ENCODE measurements around the gene DYNC1H1. TPM values are rescaled to one million over a fixed set of nuclear protein-coding genes. Genes with fewer than 3 reads are reported as not detected.

DYNC1H1 gene
- total and polyA plus RNA-seq, 12 donors: 202 to 509 (median 348) TPM

- TF ChIP-seq CTCF (IDR thresholded peaks at IDR 0.05) (no peak), POLR2A (IDR thresholded peaks at IDR 0.05) (no peak)
- intact Hi-C loops (cut with DNase I): no loop called here
- peaks cover 33 to 39% of the 10 kb centered on the region in 2 donors for H3K4me1 ChIP-seq (replicated peaks in 1 of 2)
- H3K27ac ChIP-seq: peak overlapping the region in 4 of 5 donors; percentile 98 to 100 (median 99)
- no peaks in the 10 kb centered on the region for H3K9me3 ChIP-seq (replicated peaks in 1 of 3)
- H3K27me3 ChIP-seq: no peaks in the 10 kb centered on the region
- peak overlapping the region in 2 of 4 donors; percentile 55 to 97 for H3K4me3 ChIP-seq
- peaks cover 0 to 27% of the 10 kb centered on the region in 2 donors for H3K36me3 ChIP-seq (replicated peaks in 1 of 2)
- WGBS, 4 donors: 40 to 49% (median 45%) methylated on average over 34 to 39 of the region's 39 CpGs
- peak; percentile 51 to 74 (median 61) for DNase-seq
Observed at GRCh38 chr14:102088012-102088792, 123.8 kb downstream of the DYNC1H1 start.

- Histone ChIP-seq H3K4me3 (no peak overlapping the region), H3K36me3 (replicated peaks in 1 of 2) (peaks cover 0 to 11% of the 10 kb centered on the region in 2 donors), H3K27ac (no peak overlapping the region), H3K4me1 (replicated peaks in 1 of 2) (peaks cover 21 to 23% of the 10 kb centered on the region in 2 donors), H3K27me3 (no peaks in the 10 kb centered on the region), H3K9me3 (replicated peaks in 1 of 3) (no peaks in the 10 kb centered on the region)
- intact Hi-C loops (cut with DNase I): loop anchor here (5.0 to 10.0 kb wide), 2 partner anchors 42 to 385 kb away; no protein-coding TSS in a partner anchor
- 87 to 93% (median 93%) methylated on average over 11 of the region's 11 CpGs for WGBS, 4 donors
- DNase-seq: no peak
- TF ChIP-seq CTCF (IDR thresholded peaks at IDR 0.05) (no peak), POLR2A (IDR thresholded peaks at IDR 0.05) (no peak)
Observed at GRCh38 chr14:102089621-102090343, 125.4 kb downstream of the DYNC1H1 start.

GRCh38 chr14:102090713-102091112 lies 126.3 kb downstream of the DYNC1H1 start:
- H3K27me3 ChIP-seq: no peaks in the 10 kb centered on the region
- H3K36me3 ChIP-seq (replicated peaks in 1 of 2): peaks cover 0 to 1% of the 10 kb centered on the region in 2 donors
- WGBS, 4 donors: 81 to 88% (median 86%) methylated on average over 3 of the region's 3 CpGs
- DNase-seq: no peak
- intact Hi-C loops (cut with DNase I): loop anchor here (5.0 to 10.0 kb wide), 2 partner anchors 43 to 386 kb away; no protein-coding TSS in a partner anchor
- no peaks in the 10 kb centered on the region for H3K9me3 ChIP-seq (replicated peaks in 1 of 3)
- H3K4me1 ChIP-seq (replicated peaks in 1 of 2): peaks cover 12 to 14% of the 10 kb centered on the region in 2 donors
- no peak overlapping the region for H3K27ac ChIP-seq
- H3K4me3 ChIP-seq: no peak overlapping the region
- no peak for TF ChIP-seq POLR2A (IDR thresholded peaks at IDR 0.05)
- TF ChIP-seq CTCF (IDR thresholded peaks at IDR 0.05): no peak

- H3K27me3 ChIP-seq: no peaks in the 10 kb centered on the region
- peaks cover 7 to 9% of the 10 kb centered on the region in 2 donors for H3K4me1 ChIP-seq (replicated peaks in 1 of 2)
- intact Hi-C loops (cut with DNase I): loop anchor here (5.0 to 10.0 kb wide), 2 partner anchors 46 to 388 kb away; no protein-coding TSS in a partner anchor
- DNase-seq: no peak
- TF ChIP-seq POLR2A (IDR thresholded peaks at IDR 0.05) (no peak), CTCF (IDR thresholded peaks at IDR 0.05) (no peak)
- no peaks in the 10 kb centered on the region for H3K36me3 ChIP-seq (replicated peaks in 1 of 2)
- no peak overlapping the region for H3K27ac ChIP-seq
- WGBS, 4 donors: 89 to 94% (median 93%) methylated on average over 10 of the region's 10 CpGs
- H3K4me3 ChIP-seq: no peak overlapping the region
- no peaks in the 10 kb centered on the region for H3K9me3 ChIP-seq (replicated peaks in 1 of 3)
Observed at GRCh38 chr14:102092806-102093205, 128.4 kb downstream of the DYNC1H1 start.

Measured in adrenal gland (tissue), 12 donors.